ENCODE results near the gene KDM2A.

KDM2A gene

GRCh38 chr11:67273260-67273990 is 154.4 kb downstream of the KDM2A start:
- DNase-seq (ENCODE audit: low read depth) = no peak

GRCh38 chr11:67274768-67275605 is 155.9 kb downstream of the KDM2A start:
- DNase-seq (ENCODE audit: low read depth) = no peak

GRCh38 chr11:67275606-67276409 is 156.7 kb downstream of the KDM2A start:
- DNase-seq (ENCODE audit: low read depth) = no peak

GRCh38 chr11:67276781-67277230 is 157.7 kb downstream of the KDM2A start:
- DNase-seq (ENCODE audit: low read depth) = no peak

GRCh38 chr11:67277231-67277961 is 158.3 kb downstream of the KDM2A start:
- DNase-seq (ENCODE audit: low read depth) = peak; percentile 78

- DNase-seq (ENCODE audit: low read depth) = no peak
These were observed 159.3 kb downstream of the KDM2A start for GRCh38 chr11:67278135-67278938.

GRCh38 chr11:67278939-67279588 is 160.0 kb downstream of the KDM2A start:
- DNase-seq (ENCODE audit: low read depth) = no peak

GRCh38 chr11:67279589-67280340 is 160.7 kb downstream of the KDM2A start:
- no peak for DNase-seq (ENCODE audit: low read depth)

- DNase-seq (ENCODE audit: low read depth) = no peak
These were observed 161.3 kb downstream of the KDM2A start for GRCh38 chr11:67280341-67280787.

GRCh38 chr11:67280788-67281551 is 161.9 kb downstream of the KDM2A start:
- no peak for DNase-seq (ENCODE audit: low read depth)

- no peak for DNase-seq (ENCODE audit: low read depth)
These were observed 162.6 kb downstream of the KDM2A start for GRCh38 chr11:67281552-67282150.

GRCh38 chr11:67282155-67282875 is 163.3 kb downstream of the KDM2A start:
- no peak for DNase-seq (ENCODE audit: low read depth)

GRCh38 chr11:67282876-67283371 is 163.9 kb downstream of the KDM2A start:
- DNase-seq (ENCODE audit: low read depth) = no peak

GRCh38 chr11:67283481-67283963 is 164.5 kb downstream of the KDM2A start:
- DNase-seq (ENCODE audit: low read depth) = no peak

- DNase-seq (ENCODE audit: low read depth) = no peak
These were observed 165.9 kb downstream of the KDM2A start for GRCh38 chr11:67284811-67285540.
